T-helper 1 cell (primary cell): ENCODE results near the gene DGKG.

Experiments
- DNase-seq, 5 donors: peaks; one replicate each; pipeline ENCODE4 v3.0.0-alpha.2; 2012 to 2020

The DGKG gene

GRCh38 chr3:186317478-186317877, 44.6 kb downstream of the DGKG start:
- no peak for DNase-seq

GRCh38 chr3:186316666-186317260, 45.3 kb downstream of the DGKG start:
- DNase-seq: no peak

- no peak for DNase-seq
These were observed 46.3 kb downstream of the DGKG start for GRCh38 chr3:186315581-186316354.

- no peak for DNase-seq
These were observed 47.1 kb downstream of the DGKG start for GRCh38 chr3:186314896-186315295.

GRCh38 chr3:186311441-186311840, 50.6 kb downstream of the DGKG start:
- DNase-seq: no peak

- DNase-seq: no peak
These were observed 53.5 kb downstream of the DGKG start for GRCh38 chr3:186308549-186308948.

GRCh38 chr3:186307594-186308221, 54.3 kb downstream of the DGKG start:
- DNase-seq: no peak

- no peak for DNase-seq
These were observed 56.7 kb downstream of the DGKG start for GRCh38 chr3:186305286-186305685.

GRCh38 chr3:186303965-186304364, 58.1 kb downstream of the DGKG start:
- DNase-seq: no peak

GRCh38 chr3:186299327-186299726, 62.7 kb downstream of the DGKG start:
- no peak for DNase-seq

GRCh38 chr3:186298876-186299275, 63.2 kb downstream of the DGKG start:
- no peak for DNase-seq

- DNase-seq: no peak
These were observed 71.2 kb downstream of the DGKG start for GRCh38 chr3:186290796-186291195.

GRCh38 chr3:186287711-186288110, 74.3 kb downstream of the DGKG start:
- DNase-seq: no peak

GRCh38 chr3:186286114-186286513, 75.9 kb downstream of the DGKG start:
- DNase-seq: no peak

- no peak for DNase-seq
These were observed 77.4 kb downstream of the DGKG start for GRCh38 chr3:186284661-186285060.

- DNase-seq: no peak
These were observed 77.7 kb downstream of the DGKG start for GRCh38 chr3:186284349-186284652.

- no peak for DNase-seq
These were observed 78.2 kb downstream of the DGKG start for GRCh38 chr3:186283651-186284348.

- no peak for DNase-seq
These were observed 78.9 kb downstream of the DGKG start for GRCh38 chr3:186283096-186283495.

- no peak for DNase-seq
These were observed 80.9 kb downstream of the DGKG start for GRCh38 chr3:186281176-186281575.

GRCh38 chr3:186280737-186281136, 81.3 kb downstream of the DGKG start:
- DNase-seq: no peak

GRCh38 chr3:186277268-186277909, 84.6 kb downstream of the DGKG start:
- no peak for DNase-seq

- no peak for DNase-seq
These were observed 86.6 kb downstream of the DGKG start for GRCh38 chr3:186275436-186275835.

GRCh38 chr3:186273586-186273985, 88.4 kb downstream of the DGKG start:
- DNase-seq: no peak
